Stimulated activated CD4-positive, alpha-beta T cell treated with anti-CD3 and anti-CD28 coated beads, Interleukin-2, amount 100 ng/mL, for 4 hours (primary cell): ENCODE results near the gene FOXL2.

Experiments
- DNase-seq: peaks from one replicate; pipeline ENCODE4 v3.0.0-alpha.2; 2020; ENCODE audit warnings: low read depth

FOXL2 gene

DNA sequence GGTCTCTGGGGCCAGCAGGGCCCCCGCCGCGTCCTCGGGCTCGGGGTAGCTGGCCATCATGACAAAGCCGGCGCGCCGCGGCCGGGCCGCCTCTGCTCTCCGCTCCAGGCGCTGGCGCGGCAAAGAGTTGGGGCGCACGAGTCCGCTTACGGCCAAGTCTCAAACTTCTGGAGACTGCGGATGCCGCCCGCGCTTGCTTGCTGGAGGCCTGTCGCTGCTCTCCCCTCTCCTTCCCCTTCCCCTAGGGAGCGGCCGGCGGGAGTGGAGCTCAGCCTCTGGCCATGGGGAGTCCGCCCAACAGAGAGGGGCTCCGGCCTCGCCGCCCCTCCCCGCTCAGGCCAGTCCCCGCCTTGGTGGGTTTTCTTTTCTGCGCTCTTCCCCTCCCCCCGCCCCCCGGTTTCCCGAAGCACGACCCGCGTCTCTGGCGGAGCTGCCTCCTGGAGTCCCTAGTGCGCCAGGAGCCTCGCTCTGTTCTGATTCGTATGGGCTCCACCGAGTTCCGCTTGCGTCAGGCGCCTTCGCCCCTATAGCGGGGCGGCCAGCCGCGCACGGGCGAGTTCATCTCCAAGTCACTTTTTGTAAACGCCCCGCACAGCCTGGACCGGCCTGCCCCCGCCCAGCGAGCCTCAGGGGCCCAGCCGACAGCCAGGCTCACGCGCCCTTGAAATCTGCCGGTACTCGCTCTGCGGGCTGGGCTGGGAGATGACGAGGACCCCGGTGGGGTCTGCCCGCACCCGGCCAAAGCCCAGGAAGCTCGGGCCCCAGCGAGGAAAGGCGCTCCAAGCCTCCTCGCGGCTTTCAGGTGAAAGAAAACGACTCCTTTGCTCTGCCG is at the start of gene FOXL2, which contains the start of gene FOXL2NB:
Gene FOXL2, minus strand, starts transcription at position 475 of the 832 bp plus-strand sequence. Its CDS starts 415 bp downstream, at position 60.
Gene FOXL2NB, plus strand, starts transcription at position 555 of the 832 bp plus-strand sequence. Its CDS starts 148 bp downstream, at position 703.
- DNase-seq: no peak

DNA sequence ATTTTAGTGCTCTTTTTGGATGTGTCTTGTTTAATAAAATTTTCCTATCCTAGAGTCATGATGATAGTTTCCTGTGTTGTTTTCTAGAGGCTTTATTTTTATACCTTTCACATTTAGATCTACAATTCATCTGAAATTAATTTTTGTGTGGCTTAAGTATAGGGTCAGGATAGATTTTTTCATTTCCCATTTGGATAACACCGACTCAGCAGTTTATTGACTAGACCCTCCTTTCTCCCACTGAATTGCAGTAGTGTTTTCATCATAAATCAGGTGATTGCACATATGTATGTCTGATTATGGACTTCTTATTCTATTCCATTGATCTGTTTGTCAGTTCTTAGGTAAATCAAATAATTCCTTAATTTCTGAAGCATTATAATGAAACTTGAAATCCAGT is 48.8 kb upstream of the FOXL2 start:
- DNase-seq: no peak

- DNase-seq: no peak
Measured at GRCh38 chr3:138987181-138987580, 40.2 kb upstream of the FOXL2 start.

GRCh38 chr3:138985932-138986331 is 39.0 kb upstream of the FOXL2 start:
- DNase-seq: no peak

DNA sequence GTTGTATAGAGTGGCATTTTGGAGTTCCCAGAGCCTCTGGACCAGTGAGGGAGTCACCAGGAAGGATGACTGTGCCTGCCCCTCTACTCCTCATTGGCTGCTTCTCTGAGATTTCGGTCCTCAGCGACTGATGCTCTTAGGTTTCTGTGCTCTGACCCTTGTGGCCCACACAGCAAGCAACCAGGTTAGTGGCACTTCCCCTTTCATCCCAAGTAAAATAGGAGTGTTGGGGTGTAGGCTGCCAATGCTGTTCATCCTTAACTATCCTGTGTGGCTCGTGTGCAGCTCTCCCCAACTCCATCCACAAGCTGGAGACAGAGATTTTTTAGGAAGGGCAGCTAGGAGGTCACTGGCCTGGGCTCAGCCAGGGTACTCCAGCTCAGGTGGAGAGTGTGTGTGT is 37.9 kb upstream of the FOXL2 start:
- no peak for DNase-seq

- DNase-seq: no peak
Measured at GRCh38 chr3:138976047-138976446, 29.1 kb upstream of the FOXL2 start.

GRCh38 chr3:138975351-138975750 is 28.4 kb upstream of the FOXL2 start:
- no peak for DNase-seq

DNA sequence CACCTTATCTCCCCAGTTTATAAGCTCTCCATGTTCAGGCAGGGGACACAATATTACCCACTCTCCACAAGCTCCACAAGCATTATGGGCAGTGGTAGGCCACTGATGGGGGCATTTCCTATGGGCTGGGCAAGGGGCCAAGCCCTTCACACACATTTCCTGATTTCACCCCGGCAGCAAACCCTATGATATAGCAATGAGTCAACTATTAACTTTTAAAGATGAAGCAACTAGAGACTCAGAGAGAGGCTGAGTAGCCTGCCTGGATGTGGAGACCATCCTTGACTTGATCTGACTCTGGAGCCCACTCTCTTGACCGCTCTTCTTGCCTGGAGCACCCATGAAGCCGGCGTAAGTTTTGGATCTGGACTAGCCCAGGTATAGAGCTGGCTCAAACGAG is 27.5 kb upstream of the FOXL2 start:
- DNase-seq: no peak

DNA sequence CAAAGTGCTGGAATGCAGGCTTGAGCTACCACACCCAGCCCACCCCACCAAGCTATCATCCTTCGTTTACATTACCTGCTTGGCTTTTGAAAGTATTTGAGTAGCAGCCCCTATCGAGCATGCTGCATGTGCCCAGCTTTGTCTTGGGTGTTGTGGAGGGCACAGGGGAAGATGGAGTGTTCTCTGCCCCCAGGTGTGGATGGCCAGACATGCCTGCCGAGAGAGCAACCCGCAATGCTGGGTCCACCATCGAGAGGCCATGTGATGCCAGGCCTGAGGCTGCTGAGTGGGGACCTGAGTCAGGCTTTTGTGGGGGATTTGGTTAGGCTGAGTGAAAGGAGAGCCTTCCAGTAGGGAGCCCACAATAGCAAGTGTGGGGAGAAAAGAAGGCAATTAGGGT is 26.0 kb upstream of the FOXL2 start:
- DNase-seq: no peak

DNA sequence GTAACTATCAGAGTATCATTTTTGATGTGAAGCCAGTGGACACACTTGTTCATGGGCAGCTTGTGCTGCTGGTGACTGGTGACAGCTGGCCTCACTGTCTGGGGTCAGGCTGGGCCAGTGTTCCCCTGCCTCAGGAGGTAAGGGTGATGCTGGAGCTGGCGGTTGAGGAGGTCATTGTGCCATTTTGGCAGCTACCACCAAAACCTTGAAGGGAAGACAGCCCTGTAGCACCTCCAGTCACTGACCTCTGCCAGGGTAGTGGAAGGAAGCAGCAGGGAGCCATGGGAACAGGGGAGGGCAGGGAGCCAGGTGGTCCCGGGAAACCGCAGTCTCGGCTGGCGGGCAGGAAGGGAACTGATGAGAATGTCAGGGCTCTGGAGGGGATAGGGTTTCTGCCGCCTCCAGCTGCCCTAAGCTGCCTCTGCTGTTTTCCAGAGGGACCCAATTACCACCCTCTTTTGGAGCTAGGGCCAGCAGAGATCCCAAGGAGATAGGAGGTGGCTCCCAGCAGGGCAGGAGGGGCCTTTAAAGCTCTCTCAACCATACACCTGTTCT is 24.9 kb upstream of the FOXL2 start:
- DNase-seq: no peak

GRCh38 chr3:138964923-138965322 is 18.0 kb upstream of the FOXL2 start:
- no peak for DNase-seq

GRCh38 chr3:138964264-138964663 is 17.3 kb upstream of the FOXL2 start:
- DNase-seq: no peak

- no peak for DNase-seq
Measured at GRCh38 chr3:138962854-138963560, 16.1 kb upstream of the FOXL2 start.

GRCh38 chr3:138960417-138960852 is 13.5 kb upstream of the FOXL2 start:
- no peak for DNase-seq

GRCh38 chr3:138950701-138951100 is 3.8 kb upstream of the FOXL2 start:
- no peak for DNase-seq

- no peak for DNase-seq
Measured at GRCh38 chr3:138950006-138950644, 3.2 kb upstream of the FOXL2 start.

GRCh38 chr3:138949445-138950005 is 2.6 kb upstream of the FOXL2 start:
- no peak for DNase-seq

- DNase-seq: no peak
Measured at GRCh38 chr3:138949002-138949418, 2.1 kb upstream of the FOXL2 start.

DNA sequence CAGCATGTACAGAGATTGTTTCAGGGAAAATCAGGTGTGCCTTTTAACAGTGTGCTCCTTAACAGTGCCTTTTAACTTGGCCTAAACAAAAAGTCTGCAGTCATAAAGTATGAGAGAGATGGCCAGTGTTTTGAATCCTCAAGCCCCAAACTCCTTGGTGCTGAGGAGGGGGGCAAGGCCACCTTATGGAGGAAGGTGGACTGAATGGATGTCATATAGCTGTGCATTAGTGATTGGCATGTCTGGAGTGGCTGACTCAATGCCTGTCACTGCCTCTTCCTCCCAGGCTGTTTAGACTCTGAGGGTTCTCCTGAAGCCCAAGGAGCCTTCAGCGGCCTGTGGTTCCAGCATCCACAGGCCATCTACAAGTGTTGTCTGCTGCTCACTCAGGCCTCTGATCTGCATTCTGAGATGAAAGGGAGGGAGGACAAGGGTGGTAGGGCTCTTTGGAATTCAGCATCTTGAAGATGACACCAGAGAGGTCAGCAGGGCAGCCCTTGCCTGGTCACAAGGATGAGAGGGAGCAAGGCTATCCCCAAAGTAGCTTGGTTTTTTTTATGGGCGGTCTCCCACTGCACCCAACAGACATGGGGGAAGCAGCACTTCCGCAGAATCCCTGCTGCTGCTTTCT is 1.5 kb upstream of the FOXL2 start:
- DNase-seq: no peak

- no peak for DNase-seq
Measured at GRCh38 chr3:138947495-138948121, 671 bp upstream of the FOXL2 start.
